NCI-H526 treated with DMSO at 0.1 percent for 48 hours (cell line): ENCODE measurements around the gene S1PR3.
"Not testable (repeated sequence)": the region's sequence is repeated elsewhere in the genome, so short reads cannot be mapped to it uniquely, and the experiment has no call there.

ENCODE experiments used
- DNase-seq: peaks from one replicate; lab custom pipeline; 2025; lab: John Stamatoyannopoulos, UW

The S1PR3 gene

GRCh38 chr9:88991066-88992034 lies at the start of gene S1PR3:
Gene S1PR3 (plus strand): TSS chr9:88991468. CDS start chr9:89001201, 9,733 bp downstream.
- no peak for DNase-seq

DNA sequence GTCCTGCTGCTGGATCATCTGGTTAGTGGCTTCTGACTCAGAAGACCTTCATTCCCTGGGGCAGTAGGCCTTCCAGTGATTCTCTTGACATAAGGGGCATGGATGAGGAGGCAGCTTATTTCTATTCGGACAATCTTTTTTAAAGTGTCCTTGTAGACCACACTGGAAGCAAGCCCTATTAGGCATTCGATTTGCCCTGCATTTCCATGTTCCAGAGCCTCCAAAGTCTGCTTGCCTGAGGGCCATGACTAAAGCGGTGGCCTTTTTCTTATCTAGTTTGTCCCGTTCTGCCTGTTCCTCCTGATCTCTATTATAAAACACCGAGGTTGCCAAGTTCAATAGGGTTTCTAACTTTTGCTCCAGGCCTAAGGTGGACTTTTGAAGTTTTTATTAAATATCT lies 49.7 kb upstream of the S1PR3 start:
- not testable (repeated sequence) for DNase-seq

DNA sequence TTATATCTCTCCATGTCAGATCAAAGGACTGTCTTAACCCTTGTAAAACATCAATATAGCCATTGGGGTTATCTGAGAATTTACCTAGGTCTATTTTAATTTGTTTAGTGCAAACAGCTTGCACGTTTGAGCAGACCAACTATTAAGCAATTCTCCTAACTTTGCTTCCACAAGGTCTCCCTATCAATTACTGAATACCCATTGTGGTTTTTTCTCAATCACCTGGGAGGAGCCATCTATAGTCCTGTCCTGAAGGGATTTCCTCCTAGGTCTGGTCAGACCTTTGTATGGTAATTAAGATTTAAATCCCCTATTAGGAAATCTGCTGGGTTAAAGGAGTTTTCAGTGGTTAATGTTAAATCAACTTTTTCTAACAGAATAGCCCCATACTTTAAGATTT lies 48.9 kb upstream of the S1PR3 start:
- no peak for DNase-seq

DNA sequence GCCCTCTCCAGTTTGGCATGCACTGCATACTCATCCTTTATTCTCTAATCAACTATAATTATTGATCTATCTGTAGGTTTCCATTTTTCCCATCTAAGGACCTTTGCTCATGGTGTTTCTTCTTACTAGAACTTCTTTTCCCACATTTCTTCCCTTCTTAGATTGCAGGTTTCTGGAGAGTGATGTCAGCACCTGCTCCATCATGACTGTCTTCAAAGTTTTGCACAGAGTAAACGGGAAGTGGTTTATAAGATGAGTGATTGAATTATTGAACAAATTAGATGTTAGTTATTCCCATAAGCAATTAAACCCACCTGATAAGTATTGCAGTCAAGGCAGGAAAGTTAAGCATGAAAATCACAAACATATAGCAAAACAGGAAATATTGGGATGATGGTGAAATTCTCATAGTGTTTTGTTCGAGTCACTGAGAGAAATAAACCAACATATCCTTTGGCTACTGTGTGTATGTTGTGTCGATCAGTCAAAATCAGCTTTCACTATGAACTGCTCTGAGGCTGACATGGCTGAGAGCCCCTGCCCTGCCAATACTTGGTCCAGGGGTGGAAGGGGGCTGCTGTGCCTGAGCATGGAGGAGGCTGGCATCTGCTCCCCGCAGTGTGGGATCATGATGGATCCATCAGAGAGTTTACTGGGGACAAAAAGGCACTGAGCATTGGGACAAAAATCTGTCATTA lies 45.5 kb upstream of the S1PR3 start:
- DNase-seq: no peak

DNA sequence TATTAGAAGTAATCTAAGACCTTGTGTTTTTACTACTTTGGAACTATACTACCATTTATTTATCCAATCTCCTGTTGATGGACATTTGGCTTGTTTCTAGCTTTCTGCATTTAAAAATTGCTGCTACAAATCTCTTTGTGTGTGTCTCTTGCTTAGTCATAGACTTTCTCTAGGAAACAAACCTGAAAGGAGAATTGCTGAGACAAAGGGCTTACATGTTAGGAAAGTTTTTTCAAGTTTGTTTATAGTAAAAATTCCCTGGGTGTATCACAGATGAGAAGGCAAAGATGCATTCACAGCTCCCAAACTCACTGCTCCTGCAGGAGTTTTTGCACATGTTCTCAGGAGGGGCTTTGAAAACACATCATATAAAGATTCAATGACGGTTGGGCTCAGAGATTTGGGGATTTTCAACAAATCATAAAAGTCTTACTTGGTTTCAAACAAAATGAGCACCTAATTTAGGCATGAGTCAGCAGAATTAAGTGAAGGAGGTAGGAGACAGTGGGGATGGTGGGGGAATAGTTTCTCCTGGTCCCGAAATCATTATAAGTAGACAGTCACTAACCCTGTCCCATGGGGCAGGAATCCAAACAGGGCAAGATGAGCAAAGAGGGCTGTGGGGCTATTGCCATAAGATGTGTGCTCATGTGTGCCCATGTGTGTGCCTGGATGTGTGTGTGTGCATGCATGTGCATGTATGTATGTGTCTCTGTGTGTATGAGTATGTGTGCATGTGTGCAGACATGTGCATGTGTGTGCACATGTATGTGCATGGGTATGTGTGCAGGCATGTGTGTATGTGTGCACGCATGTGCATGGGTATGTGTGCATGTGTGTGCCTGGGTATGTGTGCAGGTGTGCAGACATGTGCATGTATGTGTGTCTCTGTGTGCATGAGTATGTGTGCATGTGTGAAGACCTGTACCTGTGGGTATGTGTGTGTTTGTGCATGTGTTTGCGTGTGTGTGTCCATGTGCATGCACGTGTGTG lies 43.4 kb upstream of the S1PR3 start:
- no peak for DNase-seq

DNA sequence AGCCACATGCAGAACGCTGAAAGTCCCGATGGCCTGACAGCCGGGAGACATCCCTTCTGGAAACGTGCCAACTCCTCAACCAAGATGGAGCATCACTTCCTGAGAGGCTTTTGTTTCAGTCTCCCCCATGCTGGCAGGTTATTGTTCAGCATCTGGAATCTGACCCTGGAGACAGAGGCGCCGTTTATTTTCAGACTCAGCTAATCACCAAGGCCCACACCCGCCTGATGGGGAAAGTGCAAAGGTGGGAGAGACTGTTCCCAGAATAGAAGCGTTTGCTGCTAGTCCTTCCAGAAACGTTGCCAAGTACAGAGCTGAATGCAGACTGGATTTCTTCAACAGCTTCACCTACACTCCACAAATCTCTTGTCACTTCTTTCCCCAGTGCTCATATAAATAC lies 41.8 kb upstream of the S1PR3 start:
- DNase-seq: no peak

- DNase-seq: no peak
These were observed 41.3 kb upstream of the S1PR3 start for GRCh38 chr9:88949961-88950340.

DNA sequence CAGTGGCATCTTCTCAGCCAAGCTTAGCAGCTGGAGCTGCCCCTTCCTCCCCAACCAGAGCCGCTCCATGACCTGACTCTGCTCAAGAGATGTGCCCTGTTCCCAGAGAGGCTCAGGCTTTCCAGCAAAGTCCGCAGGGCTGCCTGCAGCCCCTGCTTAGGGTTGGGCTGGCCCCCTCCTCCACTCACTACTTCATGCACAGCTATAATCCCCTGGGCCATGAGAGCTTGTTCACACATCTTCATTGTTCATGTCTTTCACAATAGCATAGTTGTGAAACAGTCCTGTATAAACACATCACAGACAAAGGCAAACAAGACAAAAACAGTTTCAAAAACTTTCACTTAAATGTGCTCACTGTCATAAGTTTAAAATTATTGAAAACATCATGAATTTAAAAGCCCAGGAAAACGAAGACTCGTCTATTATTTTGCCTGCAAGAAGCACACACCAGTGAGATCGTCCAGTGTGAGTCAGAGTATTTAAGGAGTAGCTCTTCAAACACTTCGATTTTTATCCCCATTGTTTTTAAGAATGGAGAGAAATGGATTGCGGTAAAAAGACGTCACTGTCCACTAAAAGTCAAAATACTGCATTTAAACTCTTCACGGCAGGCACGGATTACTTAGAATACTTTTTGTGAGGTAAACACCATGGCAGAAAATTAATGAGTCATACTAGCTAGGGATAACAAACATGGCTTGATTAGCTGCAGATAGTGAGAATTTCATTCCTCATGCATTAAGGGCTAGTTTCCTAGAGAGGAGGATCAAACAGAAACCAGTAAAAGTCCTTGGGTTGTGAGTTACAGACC lies 40.7 kb upstream of the S1PR3 start:
- DNase-seq: no peak

DNA sequence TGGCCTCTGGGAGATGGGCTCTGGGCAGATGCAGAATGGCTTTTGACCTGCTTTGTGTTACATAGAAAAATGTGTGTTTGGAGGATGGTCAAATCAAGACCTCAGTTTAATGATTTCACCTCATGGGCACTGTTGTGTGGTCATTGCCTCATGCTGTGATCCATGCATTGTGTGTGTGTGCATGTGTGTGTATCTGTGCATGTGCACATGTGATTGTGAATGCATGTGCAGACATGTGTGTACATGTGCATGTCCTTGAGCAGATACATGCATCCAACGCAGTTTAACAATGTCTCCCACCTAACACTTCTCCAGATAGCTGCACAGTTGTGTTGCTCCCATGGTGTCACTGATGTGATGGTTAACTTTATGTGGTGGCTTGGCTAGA lies 40.1 kb upstream of the S1PR3 start:
- DNase-seq: no peak

DNA sequence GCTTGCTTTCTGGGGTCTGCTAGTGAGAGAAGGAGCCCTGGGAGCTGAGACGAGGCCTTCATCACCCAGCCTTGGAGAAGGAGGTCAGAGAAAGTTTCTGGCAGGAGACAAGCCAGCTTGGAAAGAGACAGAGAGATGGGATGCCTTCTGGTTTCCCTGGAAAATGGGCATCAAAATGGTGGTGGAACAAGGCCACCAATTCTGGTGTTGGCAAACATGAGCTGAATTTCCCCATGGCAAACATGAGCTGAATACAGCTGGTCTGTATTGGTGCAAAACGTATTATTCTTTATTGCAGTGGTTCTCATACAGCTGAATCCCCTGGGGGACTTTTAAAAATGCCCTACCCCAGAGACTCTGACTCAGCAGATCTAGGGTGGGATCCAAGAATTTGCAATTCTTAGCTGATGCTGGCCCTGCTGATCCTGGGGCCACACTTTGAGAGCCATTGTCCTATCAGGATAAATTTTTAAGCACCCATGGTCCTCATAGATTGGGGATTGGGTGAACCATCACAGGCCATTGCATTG lies 39.1 kb upstream of the S1PR3 start:
- no peak for DNase-seq

- no peak for DNase-seq
These were observed 38.3 kb upstream of the S1PR3 start for GRCh38 chr9:88952976-88953375.

GRCh38 chr9:88953381-88954029 lies 37.8 kb upstream of the S1PR3 start:
- no peak for DNase-seq

GRCh38 chr9:88954066-88954465 lies 37.2 kb upstream of the S1PR3 start:
- no peak for DNase-seq

DNA sequence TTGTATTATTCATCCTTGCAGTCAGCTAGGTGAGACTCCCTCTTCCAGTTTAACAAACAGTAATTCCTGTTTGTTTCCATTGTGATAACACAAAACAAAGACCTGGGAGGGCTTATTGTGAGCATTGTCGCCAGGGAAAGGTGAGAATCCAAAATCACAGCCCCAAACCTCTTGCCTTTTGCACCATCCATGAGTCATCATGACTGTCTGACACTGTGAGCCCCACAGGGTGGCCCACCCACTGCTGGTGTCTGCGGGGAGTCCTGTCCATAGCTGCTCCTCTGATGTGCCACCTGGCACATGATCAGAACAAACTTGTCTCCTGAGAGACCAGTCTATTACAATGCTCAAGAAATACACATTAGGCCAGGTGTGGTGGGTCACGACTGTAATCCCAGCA lies 33.7 kb upstream of the S1PR3 start:
- no peak for DNase-seq

GRCh38 chr9:88959727-88960469 lies 31.4 kb upstream of the S1PR3 start:
- no peak for DNase-seq

- DNase-seq: no peak
These were observed 30.6 kb upstream of the S1PR3 start for GRCh38 chr9:88960632-88961031.

- no peak for DNase-seq
These were observed 25.8 kb upstream of the S1PR3 start for GRCh38 chr9:88965473-88965872.

DNA sequence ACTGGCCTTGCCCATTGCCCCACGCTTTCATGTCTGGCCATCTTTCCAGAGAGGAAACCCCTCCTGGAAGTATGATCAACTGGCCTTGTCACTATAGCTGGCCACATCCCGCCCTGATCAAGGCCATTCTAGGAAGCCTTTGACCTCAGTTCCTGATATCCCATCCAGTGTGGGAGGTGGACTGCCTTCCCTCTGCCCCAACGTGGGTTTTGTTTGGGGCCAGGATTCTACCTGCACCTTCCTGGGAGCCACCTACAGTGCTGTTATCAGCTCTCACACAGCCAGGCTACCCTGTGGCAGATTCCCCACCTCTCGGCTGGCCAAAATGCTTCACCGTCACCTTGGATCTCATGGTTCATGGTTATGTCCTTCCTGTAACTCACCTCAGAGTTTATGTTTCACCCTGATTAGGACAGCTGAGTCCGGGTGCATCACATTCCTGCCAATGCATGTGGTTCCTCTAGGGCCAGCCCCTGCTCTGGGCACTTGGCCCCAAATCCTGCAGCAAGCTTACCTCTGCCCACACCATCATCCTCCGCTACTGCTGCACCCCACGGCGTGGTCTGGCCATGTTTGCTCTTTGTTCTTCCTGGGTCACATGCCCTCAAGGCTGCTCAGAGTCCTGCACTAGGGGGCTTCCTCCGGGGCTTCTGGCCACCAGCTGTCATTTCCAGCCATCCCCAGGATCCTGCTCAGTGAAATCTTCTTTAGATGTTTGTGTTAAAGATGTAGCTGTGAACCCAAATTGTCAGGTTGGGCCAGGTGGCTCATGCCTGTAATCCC lies 24.2 kb upstream of the S1PR3 start:
- no peak for DNase-seq

- no peak for DNase-seq
These were observed 22.5 kb upstream of the S1PR3 start for GRCh38 chr9:88968799-88969198.
